Right lung (tissue), 5 donors: Measurements from ENCODE around the gene PPP1R13L. TPM values are rescaled to one million over a fixed set of nuclear protein-coding genes. Genes with fewer than 3 reads are reported as not detected.
"Not testable (repeated sequence)": the region's sequence is repeated elsewhere in the genome, so short reads cannot be mapped to it uniquely, and the experiment has no call there.

Source experiments
- DNase-seq, 2 donors: peaks; one replicate each; pipeline ENCODE4 v3.0.0-alpha.2; 2013
- polyA plus RNA-seq, 5 donors: library from polyadenylated mRNA; unstranded; fragments of 120-200 nt; gene quantifications; one replicate each; pipeline versions ENCODE4 v1.2.1 to v1.2.3, GENCODE V29; 2013; ENCODE audit warnings: inconsistent platforms in 1 of 5, low replicate concordance in 1 of 5; ENCODE audit not compliant: insufficient read length in 5 of 5, insufficient read depth in 1 of 5

The PPP1R13L gene
- polyA plus RNA-seq, 5 donors, result 11.2 to 20.0 (median 13.6) TPM

DNA sequence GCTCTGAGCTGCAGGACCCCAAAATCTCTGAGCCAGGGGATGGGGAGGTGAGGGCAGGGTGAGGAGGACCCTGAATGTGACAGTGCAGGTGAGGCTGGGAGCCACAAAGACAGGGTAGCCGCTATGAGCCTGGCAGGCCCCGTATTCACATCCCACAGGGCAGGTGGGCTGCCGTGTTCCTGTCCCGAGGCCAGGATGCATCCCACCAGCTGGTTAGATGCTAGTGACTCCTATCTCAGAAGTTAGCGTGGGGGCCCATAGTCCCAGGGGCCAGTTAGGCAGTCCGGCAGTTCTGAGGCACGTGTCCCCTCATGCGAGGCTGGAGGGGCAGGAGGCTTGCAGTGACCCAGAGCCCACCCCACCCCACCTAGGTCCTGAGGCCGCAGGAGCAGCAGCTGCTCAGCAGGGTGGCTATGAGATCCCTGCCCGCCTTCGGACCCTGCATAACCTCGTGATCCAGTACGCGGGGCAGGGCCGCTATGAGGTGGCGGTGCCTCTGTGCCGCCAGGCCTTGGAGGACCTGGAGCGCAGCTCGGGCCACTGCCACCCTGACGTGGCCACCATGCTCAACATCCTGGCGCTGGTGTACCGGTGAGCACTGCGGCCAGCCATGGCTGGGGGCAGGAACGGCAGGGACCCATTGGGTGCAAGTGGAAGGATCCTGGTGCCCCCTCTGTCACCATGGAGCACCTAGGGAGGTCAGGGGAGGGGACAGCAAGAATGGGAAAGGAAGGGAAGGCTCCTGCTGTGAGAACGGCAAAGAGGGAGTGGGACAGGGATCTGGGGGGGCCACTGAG, 57.1 kb downstream of the PPP1R13L start:
- no peak for DNase-seq

GRCh38 chr19:45346449-45346848, 58.4 kb downstream of the PPP1R13L start:
- no peak for DNase-seq

DNA sequence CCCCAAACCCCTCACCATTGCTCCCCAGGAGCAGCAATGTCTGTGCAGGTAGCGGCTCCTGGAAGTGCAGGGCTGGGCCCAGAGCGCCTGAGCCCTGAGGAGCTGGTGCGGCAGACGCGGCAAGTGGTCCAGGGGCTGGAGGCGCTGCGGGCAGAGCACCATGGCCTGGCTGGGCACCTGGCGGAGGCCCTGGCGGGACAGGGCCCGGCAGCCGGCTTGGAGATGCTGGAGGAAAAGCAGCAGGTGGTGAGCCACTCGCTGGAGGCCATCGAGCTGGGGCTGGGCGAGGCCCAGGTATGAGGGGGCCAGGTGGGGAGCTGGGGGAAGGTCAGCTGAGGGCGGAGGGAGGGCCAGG, 59.4 kb downstream of the PPP1R13L start:
- DNase-seq, result no peak

GRCh38 chr19:45344621-45345505, 60.0 kb downstream of the PPP1R13L start:
- no peak for DNase-seq

GRCh38 chr19:45342911-45343310, 62.0 kb downstream of the PPP1R13L start:
- DNase-seq, result no peak

DNA sequence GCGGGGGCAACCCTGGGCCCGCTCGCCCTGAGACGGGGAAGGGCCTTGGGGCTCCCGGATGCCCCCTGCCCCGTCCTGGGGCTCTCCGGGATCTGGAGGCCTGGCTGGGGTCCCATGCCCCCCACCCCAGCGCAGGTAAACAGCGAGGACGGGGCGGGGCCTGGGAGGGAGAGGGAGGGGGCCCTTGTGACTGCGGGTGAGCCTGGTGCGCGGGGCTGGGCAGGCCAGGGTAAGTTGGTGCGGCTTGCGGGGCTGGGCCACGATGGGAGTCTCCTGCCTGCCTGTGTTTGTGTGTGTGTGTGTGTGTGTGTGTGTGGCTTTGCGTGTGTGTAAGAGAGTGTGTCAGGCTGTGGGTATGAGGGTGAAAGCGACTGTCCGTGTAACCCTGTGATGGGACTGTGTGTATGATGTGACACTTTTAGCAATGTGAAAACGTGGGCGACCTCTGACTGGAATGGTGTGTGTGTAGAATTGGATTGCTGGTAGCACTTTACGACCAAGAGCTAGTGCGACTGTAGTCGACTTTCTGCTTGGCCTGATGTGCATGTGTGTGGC, 63.9 kb downstream of the PPP1R13L start:
- DNase-seq, result no peak

DNA sequence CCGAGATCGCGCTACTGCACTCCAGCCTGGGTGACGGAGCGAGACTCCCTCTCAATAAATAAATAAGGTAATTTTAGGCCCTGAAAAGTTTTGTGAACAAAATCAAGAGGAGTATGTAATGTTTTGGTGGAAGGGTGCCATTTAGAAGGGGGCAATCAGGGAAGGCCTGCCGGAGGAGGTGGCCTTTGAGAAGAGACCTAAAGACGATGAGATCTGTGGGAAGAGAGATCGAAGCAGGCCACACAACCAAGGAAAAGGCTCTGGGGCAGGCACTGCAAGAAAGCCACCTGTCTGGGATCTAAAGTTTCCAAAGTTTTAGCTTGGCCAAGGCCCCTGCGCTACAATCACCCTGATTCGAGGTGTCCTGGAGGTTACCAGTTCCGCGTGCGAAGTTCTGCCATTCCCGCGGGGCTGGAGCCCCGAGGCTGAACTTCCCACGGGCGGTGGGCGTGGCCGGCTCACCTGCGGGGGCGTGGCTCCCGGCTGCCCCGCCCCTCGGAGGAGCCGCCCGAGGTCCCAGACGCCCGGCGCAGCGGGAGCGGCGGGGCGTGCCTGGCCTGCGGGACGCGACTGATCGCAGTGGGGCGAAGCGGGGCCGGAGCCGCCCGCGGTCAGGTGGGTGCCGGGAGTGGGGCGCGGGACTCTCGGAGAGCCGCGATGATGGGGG, 64.5 kb downstream of the PPP1R13L start, which contains the start of gene KLC3:
Gene KLC3 (plus strand): TSS at position 519 of the 667 bp plus-strand sequence. CDS start 4,792 bp downstream, outside the sequence.
- no peak for DNase-seq

- no peak for DNase-seq
Observed at GRCh38 chr19:45339629-45340028, 65.2 kb downstream of the PPP1R13L start.

DNA sequence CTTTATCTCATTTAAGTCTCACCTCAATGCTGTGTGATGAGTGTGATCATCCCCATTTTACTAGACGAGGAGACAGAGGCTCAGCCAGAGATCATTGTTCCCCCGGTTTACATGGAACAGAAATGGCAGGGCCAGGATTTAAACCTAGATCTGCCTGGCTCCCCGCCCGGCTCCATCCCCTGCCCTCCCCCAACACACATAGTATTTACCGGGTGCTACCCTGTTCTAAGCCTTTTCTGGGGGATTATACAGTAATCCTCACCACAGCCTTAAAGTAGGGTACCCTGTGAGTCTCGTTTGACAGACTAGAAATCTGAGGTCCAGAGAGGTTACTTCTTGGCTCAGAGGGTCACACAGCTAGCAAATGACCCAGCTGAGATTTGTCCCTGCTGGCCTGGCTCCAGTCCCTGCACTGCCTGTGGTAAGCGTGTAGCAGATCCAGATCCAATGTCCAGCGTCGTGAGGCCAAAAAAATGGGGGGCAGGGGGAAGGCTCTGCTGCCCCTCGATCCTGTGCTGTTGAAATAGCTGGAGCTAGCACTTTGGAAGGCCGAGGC, 68.1 kb downstream of the PPP1R13L start:
- DNase-seq, result no peak

DNA sequence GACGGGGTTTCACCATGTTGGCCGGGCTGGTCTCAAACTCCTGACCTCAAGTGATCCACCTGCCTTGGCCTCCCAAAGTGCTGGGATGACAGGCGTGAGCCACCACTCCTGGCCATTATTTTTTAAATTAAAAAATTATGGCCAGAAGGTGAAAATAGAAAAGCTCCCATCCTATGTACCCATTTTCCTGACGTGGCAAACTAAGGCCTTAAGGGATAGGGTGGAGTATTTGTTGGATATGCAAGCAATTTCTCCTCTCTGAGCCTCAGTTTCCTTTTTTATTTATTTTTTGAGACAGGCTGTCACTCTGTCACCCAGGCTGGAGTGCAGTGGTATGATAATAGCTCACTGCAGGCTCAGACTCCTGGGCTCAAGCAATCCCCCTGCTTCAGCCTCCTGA, 70.0 kb downstream of the PPP1R13L start:
- not testable (repeated sequence) for DNase-seq

DNA sequence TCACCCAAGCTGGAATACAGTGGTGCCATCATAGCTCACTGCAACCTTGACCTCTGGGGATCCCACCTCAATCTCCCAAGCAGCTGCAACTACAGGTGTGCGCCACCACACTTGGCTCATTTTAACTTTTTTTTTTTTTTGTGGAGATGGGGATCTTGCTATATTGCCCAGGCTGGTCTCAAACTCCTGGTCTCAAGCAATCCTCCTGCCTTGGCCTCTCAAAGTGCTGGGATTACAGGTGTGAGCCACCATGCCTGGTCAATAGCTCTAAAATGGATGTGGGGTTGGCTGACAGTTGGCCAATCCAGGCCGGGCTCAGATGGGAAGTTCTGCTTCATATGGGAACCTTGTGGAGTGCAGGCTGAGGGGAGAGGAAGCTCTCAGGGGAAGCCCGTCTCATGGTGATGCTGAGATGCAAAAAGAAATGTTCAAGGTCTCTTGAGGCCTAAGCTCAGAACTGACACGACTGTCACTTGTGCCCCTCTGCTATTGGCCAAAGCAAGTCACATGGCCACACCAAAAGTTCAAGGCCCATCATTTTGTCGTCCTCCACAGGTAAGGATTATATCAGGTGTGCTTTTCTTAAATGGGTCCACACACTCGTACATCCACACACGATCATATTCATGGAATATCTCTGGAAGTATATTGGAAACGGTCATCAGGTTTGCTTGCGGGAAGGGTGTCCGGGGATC, 71.1 kb downstream of the PPP1R13L start:
- DNase-seq, result no peak

GRCh38 chr19:45331411-45331810, 73.5 kb downstream of the PPP1R13L start:
- no peak for DNase-seq

Other genes with a start within 250 kb of the PPP1R13L start
- under 1 TPM; 0.10 to 0.19 (median 0.12) TPM for gene NKPD1, start 244.1 kb downstream of the PPP1R13L start, polyA plus RNA-seq
- 10 to 100 TPM; 18.7 to 37.7 (median 24.4) TPM for gene TRAPPC6A, start 226.8 kb downstream of the PPP1R13L start, polyA plus RNA-seq
- gene BLOC1S3, start 226.3 kb downstream of the PPP1R13L start, polyA plus RNA-seq, result 10 to 100 TPM in 3 of 5 donors, 1 to 10 TPM in 2; 8.3 to 12.7 (median 11.5) TPM
- gene EXOC3L2, start 159.7 kb downstream of the PPP1R13L start, polyA plus RNA-seq, result 1 to 10 TPM in 4 of 5 donors, under 1 TPM in 1; 0.84 to 2.8 (median 1.5) TPM
- 10 to 100 TPM; 24.9 to 40.4 (median 38.9) TPM for gene MARK4, start 153.8 kb downstream of the PPP1R13L start, polyA plus RNA-seq
- 100 to 1,000 TPM in 1 of 5 donors, 1 to 10 TPM in 2, under 1 TPM in 2; 0.23 to 137 (median 1.3) TPM for gene CKM, start 82.2 kb downstream of the PPP1R13L start, polyA plus RNA-seq
- gene KLC3, start 64.3 kb downstream of the PPP1R13L start, polyA plus RNA-seq, result 1 to 10 TPM in 1 of 5 donors, under 1 TPM in 4; 0.34 to 1.2 (median 0.65) TPM
- gene ERCC2, start 34.5 kb downstream of the PPP1R13L start, polyA plus RNA-seq, result 10 to 100 TPM; 27.8 to 35.8 (median 32.2) TPM
- 1 to 10 TPM; 2.8 to 5.5 (median 3.6) TPM for gene POLR1G, start 1.6 kb upstream of the PPP1R13L start, polyA plus RNA-seq
- 100 to 1,000 TPM in 1 of 5 donors, 10 to 100 TPM in 4; 77.2 to 123 (median 93.4) TPM for gene ERCC1, start 18.8 kb upstream of the PPP1R13L start, polyA plus RNA-seq
- gene FOSB, start 62.9 kb upstream of the PPP1R13L start, polyA plus RNA-seq, result 100 to 1,000 TPM in 4 of 5 donors, 10 to 100 TPM in 1; 15.5 to 269 (median 169) TPM
- 10 to 100 TPM; 10.1 to 14.7 (median 11.2) TPM for gene RTN2, start 92.0 kb upstream of the PPP1R13L start, polyA plus RNA-seq
- under 1 TPM; 0.15 to 0.49 (median 0.28) TPM for gene PPM1N, start 93.4 kb upstream of the PPP1R13L start, polyA plus RNA-seq
- 10 to 100 TPM; 47.8 to 59.7 (median 57.2) TPM for gene VASP, start 102.4 kb upstream of the PPP1R13L start, polyA plus RNA-seq
- 1 to 10 TPM; 5.8 to 9.4 (median 6.0) TPM for gene OPA3, start 179.7 kb upstream of the PPP1R13L start, polyA plus RNA-seq
- 1 to 10 TPM; 2.5 to 5.3 (median 3.7) TPM for gene GPR4, start 197.1 kb upstream of the PPP1R13L start, polyA plus RNA-seq
- 10 to 100 TPM; 24.3 to 31.4 (median 29.8) TPM for gene EML2, start 234.3 kb upstream of the PPP1R13L start, polyA plus RNA-seq